Right renal pelvis (tissue), 4 donors: ENCODE data around the gene DSC2. TPM values are rescaled to one million over a fixed set of nuclear protein-coding genes. Genes with fewer than 3 reads are reported as not detected.

Experiments used
- DNase-seq, 4 donors: peaks; one replicate each; pipeline ENCODE4 v3.0.0-alpha.2; 2013; ENCODE audit warnings: low read depth in 4 of 4, low spot score in 3 of 4, missing footprints in 1 of 4
- polyA plus RNA-seq, 4 donors: library from polyadenylated mRNA; unstranded; fragments of 120-200 nt; gene quantifications; one replicate each; pipeline ENCODE4 v1.2.1, GENCODE V29; 2013; ENCODE audit not compliant: insufficient read length in 4 of 4

DSC2 gene
- polyA plus RNA-seq, 4 donors = 42.9 to 55.5 (median 52.5) TPM

- no peak for DNase-seq
Observed at GRCh38 chr18:31099450-31100230, 2.6 kb downstream of the DSC2 start.

DNA sequence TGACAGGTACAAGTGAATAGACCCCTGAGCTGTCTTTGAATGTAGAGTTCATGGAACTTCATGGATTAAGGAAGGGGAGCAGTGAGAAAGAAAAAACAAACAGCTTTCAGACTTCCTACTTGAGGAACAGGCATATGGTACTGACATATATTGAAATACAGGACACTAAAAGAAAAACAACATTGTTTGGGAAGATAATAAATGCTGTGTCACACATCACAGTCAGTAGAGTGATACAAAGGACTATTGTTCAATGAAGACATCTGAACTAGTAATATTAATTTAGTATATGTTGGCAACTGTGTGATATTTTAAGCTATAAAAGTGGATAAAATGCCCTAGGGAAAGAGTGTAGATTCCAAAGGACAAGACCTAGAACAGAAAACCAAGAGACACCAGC lies 3.3 kb downstream of the DSC2 start:
- no peak for DNase-seq

DNA sequence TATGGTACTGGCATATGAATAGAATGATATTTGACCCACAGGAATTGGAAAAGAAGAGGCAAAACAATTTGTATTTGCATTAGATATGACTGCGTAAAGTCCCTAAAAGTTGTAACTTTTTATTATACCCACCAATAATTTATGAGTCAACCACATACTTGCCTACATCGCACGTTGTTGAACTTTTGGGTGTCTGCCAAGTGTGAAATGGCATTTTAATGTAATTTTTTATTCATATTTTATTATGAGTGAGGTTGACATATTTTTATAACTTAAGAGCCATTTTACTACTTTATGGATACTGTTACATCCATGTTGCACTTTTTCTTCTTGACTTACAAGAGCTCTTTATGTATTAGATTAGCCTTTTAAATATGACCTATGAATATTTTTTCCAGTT lies 4.6 kb downstream of the DSC2 start:
- DNase-seq = no peak

DNA sequence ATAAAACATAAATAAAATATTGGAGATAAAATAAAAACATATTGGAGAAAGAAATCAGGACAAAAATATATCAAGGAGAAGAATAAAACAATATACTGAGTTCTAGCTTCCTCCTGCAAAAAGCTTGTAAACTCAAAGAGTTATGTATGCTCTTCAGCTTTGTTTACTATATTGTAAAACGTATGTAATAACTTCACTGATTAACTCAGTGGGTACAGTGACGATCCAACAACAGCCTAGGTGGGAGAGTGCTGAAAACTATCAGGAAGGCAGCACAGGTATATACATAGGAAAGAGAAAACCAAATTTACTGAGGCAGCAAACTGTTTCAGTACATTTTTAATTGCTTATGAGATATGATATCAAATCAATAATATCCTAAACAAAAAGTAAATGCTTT lies 8.3 kb downstream of the DSC2 start:
- no peak for DNase-seq

DNA sequence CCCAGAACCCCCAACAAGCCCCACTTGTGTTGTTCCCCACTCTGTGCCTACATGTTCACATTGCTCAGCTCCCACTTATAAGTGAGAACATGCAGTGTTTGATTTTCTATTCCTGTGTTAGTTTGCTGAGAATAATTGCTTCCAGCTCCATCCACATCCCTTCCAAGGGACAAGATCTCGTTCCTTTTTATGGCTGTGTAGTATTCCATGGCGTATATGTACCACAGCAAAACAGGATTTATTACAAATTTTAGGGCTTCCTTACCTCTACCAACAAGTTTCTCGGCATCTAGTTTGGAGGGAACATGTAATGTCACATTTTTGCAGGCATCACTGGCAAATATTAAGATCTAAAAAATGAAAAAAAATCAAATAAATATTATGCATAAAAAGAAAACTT lies 8.9 kb downstream of the DSC2 start:
- no peak for DNase-seq

DNA sequence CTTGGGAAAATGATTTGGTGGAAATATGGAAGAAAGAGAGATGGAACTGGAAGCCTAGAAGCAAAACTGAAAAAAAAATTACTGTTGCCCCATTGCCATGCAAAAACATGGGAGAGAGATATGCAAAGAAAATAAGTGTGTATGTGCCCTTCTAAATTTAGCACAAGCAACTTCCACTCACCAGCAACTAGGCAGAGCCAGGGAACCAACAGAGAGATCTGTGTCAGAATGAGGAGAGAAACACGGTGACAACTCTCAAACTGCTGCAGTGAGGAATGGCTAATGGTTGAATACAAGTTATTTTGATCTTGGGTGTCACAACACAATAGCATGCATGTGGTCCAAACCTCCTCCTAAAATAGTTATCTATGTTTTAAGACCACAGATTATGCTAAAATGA lies 10.9 kb downstream of the DSC2 start:
- DNase-seq = no peak

DNA sequence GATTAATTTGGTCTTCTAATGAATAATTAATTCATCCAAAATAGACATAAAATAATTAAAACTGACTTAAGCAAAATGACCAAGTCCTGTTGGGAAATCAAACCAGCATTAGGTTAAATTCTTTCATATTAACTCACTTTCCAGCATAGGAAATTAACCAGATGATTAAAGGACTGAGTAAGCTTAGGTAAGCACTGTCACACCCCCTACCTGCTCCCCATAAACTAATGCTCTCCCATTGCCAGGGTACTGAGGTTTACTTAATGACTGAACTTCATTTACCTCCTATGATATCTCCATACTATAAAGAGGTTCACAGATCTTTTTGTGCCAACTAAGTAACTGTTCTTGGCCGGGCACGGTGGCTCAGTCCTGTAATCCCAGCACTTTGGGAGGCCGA lies 13.7 kb downstream of the DSC2 start:
- DNase-seq = no peak

DNA sequence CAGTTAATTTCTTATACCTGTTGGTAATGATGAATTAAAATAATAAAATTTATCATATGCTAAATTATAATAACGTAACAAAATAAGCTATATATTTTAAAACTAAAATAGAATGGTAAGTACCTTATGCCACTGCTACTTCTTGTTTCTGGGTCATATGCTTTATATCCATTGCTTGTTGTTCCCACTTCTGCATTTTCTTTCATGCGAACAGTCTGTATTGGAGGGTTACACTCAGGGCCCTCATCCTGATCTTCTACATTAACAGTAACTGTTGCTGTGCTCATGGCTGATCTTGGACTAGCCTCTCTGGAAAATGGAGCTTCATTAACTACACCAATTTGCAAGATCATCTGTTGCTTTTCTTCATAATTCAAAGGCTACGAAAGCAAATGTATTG lies 22.2 kb downstream of the DSC2 start:
- DNase-seq = no peak

- DNase-seq = no peak
Observed at GRCh38 chr18:31077878-31078277, 24.3 kb downstream of the DSC2 start.

GRCh38 chr18:31072175-31072574 lies 30.0 kb downstream of the DSC2 start:
- no peak for DNase-seq

DNA sequence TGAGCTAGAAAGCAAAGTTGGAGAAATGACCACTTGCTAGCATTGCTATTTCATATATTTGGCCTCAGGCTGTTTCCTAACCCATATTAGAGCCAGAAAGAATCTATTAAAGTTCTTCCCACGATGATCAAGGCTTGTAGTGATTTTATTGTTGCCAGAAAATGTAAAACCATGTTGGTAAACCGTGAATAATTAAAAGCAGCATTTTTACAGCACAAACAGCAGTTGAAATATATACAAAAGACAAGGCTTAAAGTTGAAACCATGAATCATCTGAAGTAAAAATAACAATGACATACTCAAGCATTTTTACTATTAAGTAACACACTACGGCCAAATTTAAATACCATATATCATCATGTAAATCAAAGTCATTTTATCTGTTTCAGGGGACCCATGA lies 32.0 kb downstream of the DSC2 start:
- DNase-seq = no peak

DNA sequence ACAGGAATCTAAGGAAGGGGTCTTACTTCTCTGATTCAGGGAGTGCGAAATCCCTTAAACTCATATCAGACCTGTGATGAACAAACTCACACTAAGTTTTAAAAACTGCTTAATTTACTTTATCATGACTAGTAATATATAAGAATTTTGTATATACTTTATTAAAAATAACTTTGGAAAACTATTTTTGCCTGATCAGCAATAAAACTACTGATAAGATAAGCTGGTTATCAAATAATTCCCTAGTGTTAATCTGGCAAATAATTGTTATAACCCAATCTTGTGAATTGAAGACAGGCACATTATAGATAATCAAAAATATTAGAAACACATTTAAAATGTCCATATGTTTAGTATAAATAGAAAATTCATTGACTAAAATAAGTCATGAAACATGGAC lies 36.0 kb downstream of the DSC2 start:
- DNase-seq = no peak

- no peak for DNase-seq
Observed at GRCh38 chr18:31065036-31065773, 37.0 kb downstream of the DSC2 start.

DNA sequence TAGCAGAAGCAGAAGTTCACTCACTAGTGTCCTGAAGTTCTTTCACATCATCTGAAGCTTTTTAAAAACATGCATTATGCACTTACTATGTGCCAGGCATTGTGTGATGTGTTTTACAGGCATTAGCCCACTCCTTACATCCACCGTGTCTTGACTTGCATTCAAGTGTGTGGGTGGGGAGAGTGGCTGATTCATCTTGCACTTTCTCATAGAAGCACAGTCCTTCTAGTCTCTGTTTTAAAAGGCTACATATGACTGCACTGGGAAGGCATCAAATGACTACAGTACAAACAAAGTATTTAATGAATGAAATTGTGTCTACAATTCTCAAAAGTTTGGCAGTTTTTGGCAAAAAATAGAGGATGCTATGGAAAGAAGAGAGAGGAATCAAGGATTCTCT lies 38.1 kb downstream of the DSC2 start:
- DNase-seq = no peak

DNA sequence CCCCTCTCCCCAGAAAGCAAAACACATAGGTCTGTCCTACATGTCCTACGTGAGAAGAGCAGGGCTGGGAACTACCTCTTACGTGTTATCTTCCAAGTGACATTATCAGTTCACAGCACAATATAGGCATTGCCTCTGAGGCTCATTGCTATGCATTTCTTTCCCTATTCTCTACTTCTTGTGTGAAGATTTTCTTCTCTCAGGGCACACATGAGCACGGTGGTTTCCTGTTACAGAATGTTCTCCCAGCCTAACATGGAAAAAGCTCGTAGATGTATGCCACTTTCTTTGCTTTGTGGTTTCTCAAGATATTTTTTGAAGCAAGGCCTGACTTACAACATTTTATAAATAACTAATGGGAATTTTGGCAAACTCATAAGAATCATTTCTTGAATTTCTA lies 40.3 kb downstream of the DSC2 start:
- DNase-seq = no peak

- no peak for DNase-seq
Observed at GRCh38 chr18:31058897-31059296, 43.3 kb downstream of the DSC2 start.

GRCh38 chr18:31057917-31058316 lies 44.3 kb downstream of the DSC2 start:
- no peak for DNase-seq

DNA sequence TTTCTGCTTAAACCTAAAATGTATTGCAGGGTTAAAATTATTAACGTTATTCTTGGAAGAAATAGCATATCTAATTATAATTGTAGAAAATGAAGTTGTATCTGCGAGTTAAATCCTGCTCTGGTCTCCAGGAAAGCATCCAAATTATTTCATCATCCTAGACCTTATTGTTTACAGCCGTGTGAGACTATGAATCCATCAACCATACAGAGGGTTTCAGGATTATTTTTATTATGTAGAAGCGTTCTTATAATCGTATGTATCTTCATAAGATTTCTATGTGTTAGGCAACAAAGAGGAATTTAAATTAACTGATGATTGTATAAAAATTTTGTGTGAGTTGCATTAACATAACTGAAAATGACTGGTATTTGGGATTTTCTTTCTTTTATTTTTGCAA lies 45.2 kb downstream of the DSC2 start:
- DNase-seq = no peak

GRCh38 chr18:31056296-31056695 lies 45.9 kb downstream of the DSC2 start:
- no peak for DNase-seq

DNA sequence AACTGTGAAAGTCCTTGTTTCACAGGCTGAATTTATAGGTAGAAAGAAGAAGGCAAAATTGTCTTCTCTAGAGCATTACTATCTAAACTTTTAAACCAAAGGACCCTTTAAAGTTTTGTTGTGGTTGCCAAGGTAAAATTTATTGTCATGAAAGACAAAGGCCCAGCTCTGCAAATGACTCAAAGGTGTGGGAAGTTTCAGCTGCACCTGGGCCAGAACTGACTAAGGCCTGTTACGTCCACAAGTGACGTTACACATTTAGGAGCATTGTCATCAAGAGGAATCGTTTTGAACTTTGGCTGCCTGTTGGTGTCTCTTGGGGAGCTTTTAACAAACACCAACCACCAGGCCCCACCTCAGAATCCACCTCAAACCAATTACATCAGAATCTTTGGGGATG lies 51.6 kb downstream of the DSC2 start:
- no peak for DNase-seq

DNA sequence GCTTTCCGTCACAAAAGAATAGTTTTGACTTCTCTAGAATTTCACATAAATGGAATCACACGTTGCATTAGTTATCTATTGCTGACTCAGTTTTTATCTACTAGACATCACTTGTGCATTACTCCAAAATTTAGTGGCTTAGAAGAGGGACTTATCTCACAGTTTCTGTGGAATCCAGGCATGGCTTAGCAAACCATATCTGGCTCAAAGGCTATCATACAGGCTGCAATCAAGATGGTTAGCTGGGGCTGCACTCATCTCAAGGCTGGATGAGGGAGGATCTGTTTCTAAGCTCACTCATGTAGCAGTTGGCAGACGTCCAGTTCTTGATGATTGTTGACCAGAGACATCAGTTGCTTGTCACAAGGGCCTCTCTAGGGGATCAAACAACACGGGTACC lies 53.0 kb downstream of the DSC2 start:
- DNase-seq = no peak

GRCh38 chr18:31048216-31048615 lies 54.0 kb downstream of the DSC2 start:
- no peak for DNase-seq
